SU-DHL-6 (cell line): ENCODE measurements around the gene FUT4.

ENCODE experiments used
- H2AFZ ChIP-seq: fragments of 200-600 bp; sonication (generic); 2 replicates; pipeline ENCODE4 v1.6.1; 2014; ENCODE audit warnings: low read depth, mild to moderate bottlenecking, moderate library complexity, mixed read lengths, antibody characterized with exemption, low read length; ENCODE audit not compliant: severe bottlenecking
- H3F3A ChIP-seq: fragments of 200-600 bp; shearing (Covaris generic); 2 replicates; pipeline ENCODE4 v1.6.0; 2016; ENCODE audit warnings: antibody characterized with exemption, mild to moderate bottlenecking; ENCODE audit not compliant: insufficient read depth
- H3K27ac ChIP-seq: fragments of 200-600 bp; sonication (generic); 2 replicates; pipeline ENCODE4 v1.5.1; 2016; ENCODE audit warnings: low read depth, mild to moderate bottlenecking, low read length, moderate library complexity, mixed read lengths
- H3K27me3 ChIP-seq: fragments of 200-600 bp; sonication (generic), shearing (Covaris generic); 2 replicates; pipeline ENCODE4 v1.6.0; 2014; ENCODE audit warnings: mild to moderate bottlenecking, low read length
- H3K36me3 ChIP-seq: fragments of 200-600 bp; sonication (generic); 2 replicates; pipeline ENCODE4 v1.6.1; 2014; ENCODE audit warnings: mild to moderate bottlenecking, low read length, mixed read lengths
- H3K4me2 ChIP-seq: fragments of 300-600, 200-600 bp; shearing (Covaris generic), sonication (generic); 2 replicates; pipeline ENCODE4 v1.6.0; 2014; ENCODE audit warnings: low read length, low read depth, mild to moderate bottlenecking; ENCODE audit not compliant: poor library complexity, severe bottlenecking
- H3K4me3 ChIP-seq: fragments of 200-600 bp; sonication (generic); 2 replicates; pipeline ENCODE4 v1.5.1; 2014; ENCODE audit warnings: antibody characterized with exemption, low read length, mild to moderate bottlenecking, mixed read lengths; ENCODE audit not compliant: insufficient read depth, poor library complexity, severe bottlenecking
- H3K79me2 ChIP-seq: fragments of 200-600 bp; sonication (generic); 2 replicates; pipeline ENCODE4 v1.6.1; 2014; ENCODE audit warnings: mild to moderate bottlenecking, low read length, moderate library complexity; ENCODE audit not compliant: insufficient read depth
- H3K9ac ChIP-seq: fragments of 200-600 bp; sonication (generic); 2 replicates; pipeline ENCODE4 v1.7.0; 2014; ENCODE audit warnings: mild to moderate bottlenecking, low read length
- H3K9me2 ChIP-seq: fragments of 200-600 bp; sonication (generic); replicated peaks from 2 replicates; pipeline ENCODE4 v1.6.1; 2014; ENCODE audit warnings: low read length; ENCODE audit not compliant: insufficient read depth
- H3K9me3 ChIP-seq: fragments of 200-600 bp; sonication (generic); 2 replicates; pipeline ENCODE4 v1.6.1; 2014; ENCODE audit warnings: low read length, mixed read lengths; ENCODE audit not compliant: insufficient read depth
- H4K20me1 ChIP-seq: fragments of 200-600 bp; sonication (generic); 2 replicates; pipeline ENCODE4 v1.6.1; 2014; ENCODE audit warnings: low read depth, mild to moderate bottlenecking, antibody characterized with exemption, low read length, moderate library complexity, mixed read lengths
- CTCF ChIP-seq: fragments of 200-600 bp; sonication (generic); IDR thresholded peaks from one replicate; pipeline ENCODE4 v1.5.1; 2017; ENCODE audit warnings: antibody characterized with exemption, mild to moderate bottlenecking, low read length, moderate library complexity; ENCODE audit not compliant: insufficient read depth, poor library complexity, severe bottlenecking
- EZH2phosphoT487 ChIP-seq: fragments of 200-600 bp; sonication (generic), shearing (Covaris generic); conservative IDR thresholded peaks from 2 replicates; pipeline ENCODE4 v1.6.1; 2018; ENCODE audit warnings: mild to moderate bottlenecking, antibody characterized with exemption, low read length, moderate library complexity, mixed read lengths

Gene FUT4

DNA sequence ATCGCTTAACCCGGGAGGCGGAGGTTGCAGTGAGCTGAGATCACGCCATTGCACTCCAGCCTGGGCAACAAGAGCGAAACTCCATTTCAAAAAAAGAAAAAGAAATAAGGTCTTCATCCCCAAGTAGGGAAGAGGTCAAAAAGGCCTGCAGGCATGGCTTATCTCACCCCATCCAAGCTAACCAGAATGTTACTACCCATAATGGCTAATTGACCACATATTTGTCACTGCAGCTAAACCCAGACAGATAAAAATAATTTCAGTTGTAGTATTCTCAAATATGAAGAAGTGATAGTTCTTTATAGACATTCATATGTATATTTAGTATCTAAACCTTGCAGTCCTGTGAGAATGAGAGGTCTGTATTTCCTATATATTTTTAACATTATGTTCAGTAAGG lies 41.3 kb downstream of the FUT4 start:
- H3K4me3 ChIP-seq = no peak overlapping the region
- H3K27ac ChIP-seq = no peak overlapping the region
- H3K27me3 ChIP-seq = no peaks in the 10 kb centered on the region
- H3K9me2 ChIP-seq = no peaks in the 10 kb centered on the region
- H3F3A ChIP-seq = no peaks in the 10 kb centered on the region
- no peaks in the 10 kb centered on the region for H3K9me3 ChIP-seq
- no peaks in the 10 kb centered on the region for H3K36me3 ChIP-seq
- TF ChIP-seq CTCF (no peak), EZH2phosphoT487 (no peak)
- no peaks in the 10 kb centered on the region for H3K79me2 ChIP-seq
- H4K20me1 ChIP-seq = no peaks in the 10 kb centered on the region
- H2AFZ ChIP-seq = no peak overlapping the region
- H3K9ac ChIP-seq = no peak overlapping the region
- no peak overlapping the region for H3K4me2 ChIP-seq

- H3K4me3 ChIP-seq = no peak overlapping the region
- H3K9ac ChIP-seq = no peak overlapping the region
- H3K79me2 ChIP-seq = no peaks in the 10 kb centered on the region
- H3K9me3 ChIP-seq = no peaks in the 10 kb centered on the region
- H3K36me3 ChIP-seq = no peaks in the 10 kb centered on the region
- H3K4me2 ChIP-seq = no peak overlapping the region
- H3K9me2 ChIP-seq = no peaks in the 10 kb centered on the region
- H4K20me1 ChIP-seq = no peaks in the 10 kb centered on the region
- no peaks in the 10 kb centered on the region for H3F3A ChIP-seq
- no peak overlapping the region for H2AFZ ChIP-seq
- H3K27ac ChIP-seq = no peak overlapping the region
- no peaks in the 10 kb centered on the region for H3K27me3 ChIP-seq
- TF ChIP-seq CTCF (no peak), EZH2phosphoT487 (no peak)
Measured at GRCh38 chr11:94585399-94585798, 41.7 kb downstream of the FUT4 start.

DNA sequence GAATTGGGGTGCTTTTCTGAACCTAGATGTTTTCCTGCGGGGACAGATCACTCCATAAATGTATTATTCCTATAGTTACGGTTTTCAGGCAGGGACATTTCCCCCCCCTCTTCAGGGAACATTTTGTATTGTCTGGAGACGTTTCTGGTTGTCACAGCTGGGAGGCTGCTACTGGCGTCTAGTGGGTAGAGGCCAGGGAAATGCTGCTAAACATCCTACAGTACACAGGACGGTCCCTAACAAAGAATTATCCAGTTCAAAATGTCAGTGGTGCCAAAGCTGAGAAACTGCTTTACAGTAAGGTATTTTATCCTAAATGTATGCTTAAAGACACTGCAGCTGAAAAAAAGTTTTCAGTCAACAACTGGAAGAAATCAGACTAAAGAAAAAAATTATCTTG lies 42.8 kb downstream of the FUT4 start:
- Histone ChIP-seq H3K4me2 (no peak overlapping the region), H3F3A (no peaks in the 10 kb centered on the region), H3K9ac (no peak overlapping the region), H3K27me3 (no peaks in the 10 kb centered on the region), H3K9me3 (no peaks in the 10 kb centered on the region), H3K27ac (no peak overlapping the region), H3K9me2 (no peaks in the 10 kb centered on the region), H4K20me1 (no peaks in the 10 kb centered on the region), H3K36me3 (no peaks in the 10 kb centered on the region), H2AFZ (no peak overlapping the region), H3K79me2 (no peaks in the 10 kb centered on the region), H3K4me3 (no peak overlapping the region)
- TF ChIP-seq CTCF = no peak
- TF ChIP-seq EZH2phosphoT487 = no peak

DNA sequence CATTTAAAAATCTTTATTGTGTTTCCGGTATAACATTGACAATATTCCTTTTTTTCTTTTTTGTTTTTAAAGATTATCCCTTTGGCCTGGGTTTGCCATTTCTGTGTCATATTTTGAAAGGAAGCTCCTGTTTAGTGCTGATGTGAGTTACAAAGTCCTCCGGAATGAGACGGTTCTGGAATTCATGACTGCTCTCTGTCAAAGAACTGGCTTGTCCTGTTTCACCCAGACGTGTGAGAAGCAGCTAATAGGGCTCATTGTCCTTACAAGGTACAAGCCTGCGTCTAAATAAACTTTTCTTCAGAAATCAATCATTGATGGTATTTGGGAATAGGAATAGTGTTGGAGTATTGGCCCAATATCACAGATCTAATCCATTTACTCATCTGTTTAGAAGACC lies 43.3 kb downstream of the FUT4 start:
- Histone ChIP-seq H3K4me3 (no peak overlapping the region), H3K9me3 (no peaks in the 10 kb centered on the region), H3K9ac (no peak overlapping the region)

More for the DNA sequence above, 43.3 kb downstream of the FUT4 start:
- H3F3A ChIP-seq = no peaks in the 10 kb centered on the region
- H3K27me3 ChIP-seq = no peaks in the 10 kb centered on the region
- H3K36me3 ChIP-seq = no peaks in the 10 kb centered on the region
- H3K27ac ChIP-seq = no peak overlapping the region
- no peak overlapping the region for H3K4me2 ChIP-seq
- H4K20me1 ChIP-seq = no peaks in the 10 kb centered on the region
- no peaks in the 10 kb centered on the region for H3K9me2 ChIP-seq
- no peaks in the 10 kb centered on the region for H3K79me2 ChIP-seq
- H2AFZ ChIP-seq = no peak overlapping the region
- TF ChIP-seq CTCF (no peak), EZH2phosphoT487 (no peak)
